Osteoblast (primary cell): ENCODE data around the gene TENM4. TPM values are rescaled to one million over a fixed set of nuclear protein-coding genes. Genes with fewer than 3 reads are reported as not detected.

ENCODE experiments used
- DNase-seq: peaks from one replicate; pipeline ENCODE4 v3.0.0; 2011; ENCODE audit warnings: low spot score, mixed read lengths; ENCODE audit not compliant: insufficient read length; ENCODE audit errors: missing footprints
- H2AFZ ChIP-seq: 2 replicates; pipeline ENCODE4 v1.6.0; 2011; ENCODE audit warnings: mild to moderate bottlenecking, low read length
- H3K27ac ChIP-seq: 2 replicates; pipeline ENCODE4 v1.5.1; 2011; ENCODE audit warnings: mild to moderate bottlenecking, low read depth, low read length, moderate library complexity
- H3K27me3 ChIP-seq: 2 replicates; pipeline ENCODE4 v1.6.0; 2012; ENCODE audit warnings: mild to moderate bottlenecking, control low read depth, inconsistent platforms, low read length, moderate library complexity; ENCODE audit not compliant: insufficient read depth
- H3K36me3 ChIP-seq: 2 replicates; pipeline ENCODE4 v1.5.1; 2011; ENCODE audit warnings: mild to moderate bottlenecking, low read length, control low read depth, moderate library complexity; ENCODE audit not compliant: insufficient read depth
- H3K4me1 ChIP-seq: 2 replicates; pipeline ENCODE4 v1.5.1; 2011; ENCODE audit warnings: mild to moderate bottlenecking, low read length, control low read depth, moderate library complexity; ENCODE audit not compliant: insufficient read depth
- H3K4me2 ChIP-seq: 2 replicates; pipeline ENCODE4 v1.6.0; 2011; ENCODE audit warnings: mild to moderate bottlenecking, low read length; ENCODE audit not compliant: insufficient read depth
- H3K4me3 ChIP-seq: fragments of 200-600 bp; sonication (generic); 3 replicates; pipeline ENCODE4 v1.5.1; 2012; ENCODE audit warnings: mild to moderate bottlenecking, low read length, inconsistent platforms; ENCODE audit not compliant: insufficient read depth
- H3K79me2 ChIP-seq: 2 replicates; pipeline ENCODE4 v1.6.0; 2012; ENCODE audit warnings: mild to moderate bottlenecking, low read length, control low read depth, inconsistent platforms; ENCODE audit not compliant: insufficient read depth
- H3K9me3 ChIP-seq: 2 replicates; pipeline ENCODE4 v1.5.1; 2011; ENCODE audit warnings: low read depth, low read length, control low read depth
- H4K20me1 ChIP-seq: 2 replicates; pipeline ENCODE4 v1.6.0; 2012; ENCODE audit warnings: mild to moderate bottlenecking, low read length, control low read depth; ENCODE audit not compliant: insufficient read depth
- total RNA-seq: library from RNA; depleted of rRNA; stranded (reverse); fragments of >200 nt; gene quantifications from 2 replicates; pipeline ENCODE4 v1.2.3, GENCODE V29; 2012
- TF ChIP-seq, protein P1 (sequence below): IDR thresholded peaks from 2 replicates; pipeline ENCODE4 v1.5.1; 2011; ENCODE audit warnings: mild to moderate bottlenecking, low read depth, low read length, moderate library complexity; ENCODE audit errors: extremely low read depth

Gene TENM4
- total RNA-seq, 1 donor, result 63.3 TPM

DNA sequence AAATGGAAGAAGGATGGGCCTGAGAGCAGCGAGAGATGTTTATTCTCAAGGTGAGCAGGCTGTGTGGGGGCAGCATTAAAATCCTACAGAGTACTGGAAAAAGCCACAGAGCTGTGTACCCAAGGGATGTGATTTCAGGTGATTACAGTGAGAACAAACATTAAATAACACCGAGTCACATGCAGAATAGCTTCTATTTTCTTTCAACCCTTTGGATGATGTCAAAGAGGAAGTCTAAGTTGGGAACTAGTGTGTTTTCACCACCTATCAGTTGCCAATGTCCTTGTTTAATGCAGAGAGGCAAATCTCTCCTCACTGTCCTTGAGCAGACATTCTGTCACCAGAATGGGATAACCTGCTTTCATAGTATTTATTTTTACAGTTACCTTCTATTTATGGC, 486.6 kb downstream of the TENM4 start:
- Histone ChIP-seq H3K79me2 (no peaks in the 10 kb centered on the region), H3K36me3 (no peaks in the 10 kb centered on the region), H3K4me2 (no peak overlapping the region), H3K4me3 (no peak overlapping the region), H3K9me3 (no peaks in the 10 kb centered on the region), H2AFZ (no peak overlapping the region), H3K4me1 (peaks cover 16% of the 10 kb centered on the region), H3K27ac (no peak overlapping the region), H3K27me3 (no peaks in the 10 kb centered on the region), H4K20me1 (no peaks in the 10 kb centered on the region)
- TF ChIP-seq, protein P1, sequence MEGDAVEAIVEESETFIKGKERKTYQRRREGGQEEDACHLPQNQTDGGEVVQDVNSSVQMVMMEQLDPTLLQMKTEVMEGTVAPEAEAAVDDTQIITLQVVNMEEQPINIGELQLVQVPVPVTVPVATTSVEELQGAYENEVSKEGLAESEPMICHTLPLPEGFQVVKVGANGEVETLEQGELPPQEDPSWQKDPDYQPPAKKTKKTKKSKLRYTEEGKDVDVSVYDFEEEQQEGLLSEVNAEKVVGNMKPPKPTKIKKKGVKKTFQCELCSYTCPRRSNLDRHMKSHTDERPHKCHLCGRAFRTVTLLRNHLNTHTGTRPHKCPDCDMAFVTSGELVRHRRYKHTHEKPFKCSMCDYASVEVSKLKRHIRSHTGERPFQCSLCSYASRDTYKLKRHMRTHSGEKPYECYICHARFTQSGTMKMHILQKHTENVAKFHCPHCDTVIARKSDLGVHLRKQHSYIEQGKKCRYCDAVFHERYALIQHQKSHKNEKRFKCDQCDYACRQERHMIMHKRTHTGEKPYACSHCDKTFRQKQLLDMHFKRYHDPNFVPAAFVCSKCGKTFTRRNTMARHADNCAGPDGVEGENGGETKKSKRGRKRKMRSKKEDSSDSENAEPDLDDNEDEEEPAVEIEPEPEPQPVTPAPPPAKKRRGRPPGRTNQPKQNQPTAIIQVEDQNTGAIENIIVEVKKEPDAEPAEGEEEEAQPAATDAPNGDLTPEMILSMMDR, result no peak
- DNase-seq, result no peak

DNA sequence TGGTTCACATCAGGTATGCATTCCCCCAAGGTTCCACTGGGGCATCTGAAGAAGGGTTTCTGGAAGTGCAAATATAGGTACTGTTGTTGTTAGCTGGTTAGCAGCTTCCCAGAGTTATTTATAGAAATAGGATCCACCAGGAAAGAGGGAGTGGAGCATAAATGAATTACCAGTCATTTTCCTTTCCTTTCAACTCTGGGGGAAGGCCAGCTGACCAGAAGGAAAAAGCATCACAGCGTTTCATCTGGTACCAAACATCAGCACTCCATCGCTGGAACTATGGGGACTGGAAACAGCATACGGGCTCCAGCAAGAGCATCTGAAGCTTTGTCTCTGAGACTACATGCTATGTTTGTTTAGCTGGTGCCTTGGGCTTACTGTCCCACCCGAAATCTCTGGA, 487.9 kb downstream of the TENM4 start:
- Histone ChIP-seq H3K27me3 (no peaks in the 10 kb centered on the region), H3K27ac (no peak overlapping the region), H4K20me1 (no peaks in the 10 kb centered on the region), H3K4me3 (no peak overlapping the region), H3K9me3 (no peaks in the 10 kb centered on the region), H2AFZ (no peak overlapping the region), H3K79me2 (no peaks in the 10 kb centered on the region), H3K4me2 (no peak overlapping the region), H3K36me3 (no peaks in the 10 kb centered on the region), H3K4me1 (peaks cover 10% of the 10 kb centered on the region)
- TF ChIP-seq, protein P1, result no peak
- no peak for DNase-seq

DNA sequence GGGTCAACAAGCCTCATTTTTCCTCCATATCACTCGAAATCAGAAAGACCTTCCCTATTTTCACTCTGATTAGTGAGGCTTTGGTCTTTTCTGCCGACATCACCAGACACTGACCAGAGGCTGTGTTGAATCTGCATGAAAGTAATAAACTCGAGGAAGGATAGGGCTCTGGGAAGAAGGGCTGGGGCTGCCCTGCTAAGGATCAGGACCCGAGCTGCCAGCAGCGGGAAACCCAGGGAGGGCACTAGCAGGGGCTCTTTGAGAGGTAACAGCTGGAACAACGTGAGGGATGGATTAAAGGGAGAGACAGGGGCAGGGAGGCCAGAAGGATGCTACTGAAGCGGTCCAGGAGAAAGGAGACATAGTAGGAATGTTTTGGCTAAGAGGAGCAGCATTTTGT, 488.7 kb downstream of the TENM4 start:
- Histone ChIP-seq H3K9me3 (no peaks in the 10 kb centered on the region), H3K79me2 (no peaks in the 10 kb centered on the region), H3K4me1 (peaks cover 3% of the 10 kb centered on the region), H3K4me3 (no peak overlapping the region), H3K36me3 (no peaks in the 10 kb centered on the region), H3K27ac (no peak overlapping the region), H3K4me2 (no peak overlapping the region), H3K27me3 (no peaks in the 10 kb centered on the region), H4K20me1 (no peaks in the 10 kb centered on the region), H2AFZ (no peak overlapping the region)
- DNase-seq, result no peak
- TF ChIP-seq, protein P1, result no peak

DNA sequence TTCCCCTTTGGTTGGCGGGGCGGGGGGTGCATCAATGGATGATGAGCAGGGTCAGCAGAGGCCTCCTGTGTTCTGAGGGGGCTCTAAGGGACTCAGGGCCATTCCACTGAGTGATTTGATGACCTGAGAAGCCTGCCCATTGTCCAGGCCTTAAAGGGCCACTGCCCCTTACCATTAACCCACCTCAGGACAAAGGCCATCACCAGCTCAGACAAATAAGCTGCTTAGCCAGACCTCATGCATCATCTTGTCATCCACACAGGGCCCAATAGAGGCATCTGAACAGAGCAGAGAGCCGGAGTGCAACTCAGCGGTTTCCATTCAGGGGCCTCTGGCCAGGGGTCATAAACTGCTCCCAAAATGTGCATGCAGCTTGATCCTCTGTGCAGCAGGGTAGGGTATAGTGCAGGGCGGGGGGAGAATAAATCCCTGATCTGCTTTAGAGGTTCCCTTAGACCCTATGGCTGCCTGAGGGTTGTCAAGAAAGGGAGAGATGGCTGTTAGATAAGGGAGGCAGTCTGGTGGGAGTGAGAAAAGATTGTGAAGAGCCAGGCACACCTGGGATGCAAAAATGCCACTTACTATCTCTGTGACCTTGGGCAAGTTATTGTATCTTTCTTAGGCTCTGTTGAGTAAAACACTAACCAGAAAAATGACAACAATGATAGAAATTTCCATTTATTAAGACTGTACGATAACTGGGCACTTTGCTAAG, 490.7 kb downstream of the TENM4 start:
- Histone ChIP-seq H3K27ac (no peak overlapping the region), H3K79me2 (no peaks in the 10 kb centered on the region), H3K36me3 (no peaks in the 10 kb centered on the region), H3K4me2 (no peak overlapping the region), H3K4me3 (no peak overlapping the region), H3K4me1 (no peaks in the 10 kb centered on the region), H3K27me3 (no peaks in the 10 kb centered on the region), H4K20me1 (no peaks in the 10 kb centered on the region), H3K9me3 (no peaks in the 10 kb centered on the region), H2AFZ (no peak overlapping the region)
- no peak for DNase-seq
- TF ChIP-seq, protein P1, result no peak
